ENCODE measurements around the gene WNT2B. TPM values are rescaled to one million over a fixed set of nuclear protein-coding genes. Genes with fewer than 3 reads are reported as not detected.

The WNT2B gene
- total RNA-seq, 1 donor = 2.2 TPM

GRCh38 chr1:112501810-112502641 lies 6.7 kb upstream of the WNT2B start:
- Histone ChIP-seq H3K4me1 (ENCODE audit: insufficient read depth, low read length) (peaks cover 16% of the 10 kb centered on the region), H2AFZ (ENCODE audit: low read length) (peak overlapping the region; percentile 83)

GRCh38 chr1:112502826-112503225 lies 5.9 kb upstream of the WNT2B start:
- TF ChIP-seq, protein P1, sequence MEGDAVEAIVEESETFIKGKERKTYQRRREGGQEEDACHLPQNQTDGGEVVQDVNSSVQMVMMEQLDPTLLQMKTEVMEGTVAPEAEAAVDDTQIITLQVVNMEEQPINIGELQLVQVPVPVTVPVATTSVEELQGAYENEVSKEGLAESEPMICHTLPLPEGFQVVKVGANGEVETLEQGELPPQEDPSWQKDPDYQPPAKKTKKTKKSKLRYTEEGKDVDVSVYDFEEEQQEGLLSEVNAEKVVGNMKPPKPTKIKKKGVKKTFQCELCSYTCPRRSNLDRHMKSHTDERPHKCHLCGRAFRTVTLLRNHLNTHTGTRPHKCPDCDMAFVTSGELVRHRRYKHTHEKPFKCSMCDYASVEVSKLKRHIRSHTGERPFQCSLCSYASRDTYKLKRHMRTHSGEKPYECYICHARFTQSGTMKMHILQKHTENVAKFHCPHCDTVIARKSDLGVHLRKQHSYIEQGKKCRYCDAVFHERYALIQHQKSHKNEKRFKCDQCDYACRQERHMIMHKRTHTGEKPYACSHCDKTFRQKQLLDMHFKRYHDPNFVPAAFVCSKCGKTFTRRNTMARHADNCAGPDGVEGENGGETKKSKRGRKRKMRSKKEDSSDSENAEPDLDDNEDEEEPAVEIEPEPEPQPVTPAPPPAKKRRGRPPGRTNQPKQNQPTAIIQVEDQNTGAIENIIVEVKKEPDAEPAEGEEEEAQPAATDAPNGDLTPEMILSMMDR (IDR thresholded peaks at IDR 0.05; ENCODE audit: extremely low read depth, low read depth, low read length) = no peak
- no peaks in the 10 kb centered on the region for H3K36me3 ChIP-seq (ENCODE audit: insufficient read depth, low read length)
- H3K9me3 ChIP-seq (ENCODE audit: low read depth, low read length) = no peaks in the 10 kb centered on the region
- no peak overlapping the region for H2AFZ ChIP-seq (ENCODE audit: low read length)
- no peaks in the 10 kb centered on the region for H3K79me2 ChIP-seq (ENCODE audit: insufficient read depth, low read length)
- H3K4me2 ChIP-seq (ENCODE audit: insufficient read depth, low read length) = peak overlapping the region; percentile 70
- no peaks in the 10 kb centered on the region for H3K27me3 ChIP-seq (ENCODE audit: insufficient read depth, low read length)
- H4K20me1 ChIP-seq (ENCODE audit: insufficient read depth, low read length) = no peaks in the 10 kb centered on the region
- peak; percentile 80 for DNase-seq (ENCODE audit: insufficient read length, low spot score, missing footprints)
- H3K4me1 ChIP-seq (ENCODE audit: insufficient read depth, low read length) = peaks cover 19% of the 10 kb centered on the region
- H3K27ac ChIP-seq (ENCODE audit: low read depth, low read length) = no peak overlapping the region
- no peak overlapping the region for H3K4me3 ChIP-seq (ENCODE audit: insufficient read depth, low read length)

More at GRCh38 chr1:112501810-112502641, 6.7 kb upstream of the WNT2B start:
- Histone ChIP-seq H3K36me3 (ENCODE audit: insufficient read depth, low read length) (no peaks in the 10 kb centered on the region), H3K4me2 (ENCODE audit: insufficient read depth, low read length) (peak overlapping the region; percentile 70), H3K4me3 (ENCODE audit: insufficient read depth, low read length) (peak overlapping the region; percentile 76), H3K79me2 (ENCODE audit: insufficient read depth, low read length) (no peaks in the 10 kb centered on the region), H4K20me1 (ENCODE audit: insufficient read depth, low read length) (no peaks in the 10 kb centered on the region), H3K9me3 (ENCODE audit: low read depth, low read length) (no peaks in the 10 kb centered on the region), H3K27me3 (ENCODE audit: insufficient read depth, low read length) (no peaks in the 10 kb centered on the region), H3K27ac (ENCODE audit: low read depth, low read length) (no peak overlapping the region)
- TF ChIP-seq, protein P1 (IDR thresholded peaks at IDR 0.05; ENCODE audit: extremely low read depth, low read depth, low read length) = peak; percentile 79
- peak; percentile 95 for DNase-seq (ENCODE audit: insufficient read length, low spot score, missing footprints)

DNA sequence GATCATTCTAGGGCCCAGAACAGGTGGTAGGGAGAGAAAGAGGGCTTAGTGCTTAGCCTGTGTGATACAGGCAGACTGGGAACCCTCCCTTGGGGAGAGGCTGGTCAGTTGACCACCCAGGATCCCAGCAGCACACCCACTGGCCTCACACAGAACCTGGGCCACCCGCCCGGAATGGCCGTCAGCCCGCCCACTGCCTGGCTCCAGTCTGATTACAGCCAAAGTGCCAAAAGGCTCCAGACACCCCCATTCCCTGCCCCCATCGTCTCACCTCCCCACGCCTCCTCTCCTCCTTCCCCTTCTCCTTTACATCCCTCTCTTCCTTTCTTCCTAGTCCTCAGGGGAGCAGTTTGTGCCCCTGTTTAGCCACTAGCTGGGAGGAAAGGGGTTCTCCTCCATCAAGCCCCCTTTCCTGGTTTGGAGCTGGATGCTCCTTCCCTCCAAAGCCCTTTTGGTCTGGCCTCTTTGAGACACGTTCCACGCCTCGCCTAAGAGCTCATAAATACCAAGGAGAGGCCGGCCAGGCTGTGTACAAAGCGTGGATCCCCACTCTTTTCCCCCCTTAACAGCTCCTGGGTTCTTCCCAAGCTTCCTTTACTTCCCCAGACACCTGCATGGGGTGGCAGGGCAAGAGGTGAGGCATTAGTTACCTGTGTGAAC lies 4.6 kb upstream of the WNT2B start:
- H3K79me2 ChIP-seq (ENCODE audit: insufficient read depth, low read length) = no peaks in the 10 kb centered on the region
- TF ChIP-seq, protein P1 (IDR thresholded peaks at IDR 0.05; ENCODE audit: extremely low read depth, low read depth, low read length) = no peak
- H3K4me2 ChIP-seq (ENCODE audit: insufficient read depth, low read length) = no peak overlapping the region
- H3K36me3 ChIP-seq (ENCODE audit: insufficient read depth, low read length) = no peaks in the 10 kb centered on the region
- H3K27ac ChIP-seq (ENCODE audit: low read depth, low read length) = no peak overlapping the region
- DNase-seq (ENCODE audit: insufficient read length, low spot score, missing footprints) = no peak
- H2AFZ ChIP-seq (ENCODE audit: low read length) = no peak overlapping the region
- H3K4me1 ChIP-seq (ENCODE audit: insufficient read depth, low read length) = peaks cover 27% of the 10 kb centered on the region
- H3K9me3 ChIP-seq (ENCODE audit: low read depth, low read length) = no peaks in the 10 kb centered on the region
- H3K27me3 ChIP-seq (ENCODE audit: insufficient read depth, low read length) = peaks cover 3% of the 10 kb centered on the region
- H3K4me3 ChIP-seq (ENCODE audit: insufficient read depth, low read length) = no peak overlapping the region
- H4K20me1 ChIP-seq (ENCODE audit: insufficient read depth, low read length) = no peaks in the 10 kb centered on the region

Data from osteoblast (primary cell).